HG02943 (cell line): Measurements from ENCODE around the gene BMP7.

ENCODE experiments used
- ATAC-seq: cut with Tn5 transposase; IDR thresholded peaks from one replicate; pipeline ENCODE4 v1.9.1; 2021; ENCODE audit warnings: mild to moderate bottlenecking, low read depth, moderate library complexity; ENCODE audit not compliant: unreplicated experiment

The BMP7 gene

DNA sequence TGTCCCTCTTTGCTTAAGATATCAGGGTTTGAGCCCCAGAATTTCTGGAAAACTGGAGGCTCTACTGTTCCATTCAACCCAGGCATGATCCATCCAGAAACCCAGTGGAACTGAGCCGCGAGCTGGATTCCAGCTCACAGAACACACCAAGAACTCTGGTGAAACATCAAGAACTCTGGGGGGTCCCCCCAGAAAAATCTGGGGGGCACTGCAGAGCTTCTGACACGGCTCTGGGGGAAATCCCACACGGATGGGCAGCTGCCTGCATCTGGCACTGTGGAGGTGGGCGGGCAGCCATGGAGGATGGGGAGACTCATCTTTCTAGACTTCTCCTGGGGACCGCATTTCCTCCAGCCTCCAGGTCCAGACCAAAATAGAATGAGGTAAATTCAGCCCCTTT, 51.0 kb downstream of the BMP7 start:
- ATAC-seq, result no peak

DNA sequence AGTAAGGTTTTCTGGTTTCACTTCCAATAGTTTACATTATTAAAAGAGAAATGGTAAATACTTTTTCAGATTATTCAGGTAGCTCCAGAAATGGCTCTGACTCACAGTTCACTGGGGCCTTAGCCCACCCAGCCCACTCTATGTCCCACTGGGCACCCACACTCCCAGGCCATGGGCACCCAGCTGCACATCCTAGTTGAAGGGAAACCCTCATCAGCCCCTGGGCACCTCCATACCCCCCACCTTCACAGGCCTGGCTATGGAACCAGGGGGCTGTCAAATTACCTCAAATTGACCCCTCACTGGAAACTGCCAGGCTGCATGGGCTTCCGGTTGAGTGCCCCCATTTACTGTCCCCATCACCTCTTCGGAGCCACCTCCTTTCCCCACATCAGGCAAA, 51.5 kb downstream of the BMP7 start:
- ATAC-seq, result no peak

DNA sequence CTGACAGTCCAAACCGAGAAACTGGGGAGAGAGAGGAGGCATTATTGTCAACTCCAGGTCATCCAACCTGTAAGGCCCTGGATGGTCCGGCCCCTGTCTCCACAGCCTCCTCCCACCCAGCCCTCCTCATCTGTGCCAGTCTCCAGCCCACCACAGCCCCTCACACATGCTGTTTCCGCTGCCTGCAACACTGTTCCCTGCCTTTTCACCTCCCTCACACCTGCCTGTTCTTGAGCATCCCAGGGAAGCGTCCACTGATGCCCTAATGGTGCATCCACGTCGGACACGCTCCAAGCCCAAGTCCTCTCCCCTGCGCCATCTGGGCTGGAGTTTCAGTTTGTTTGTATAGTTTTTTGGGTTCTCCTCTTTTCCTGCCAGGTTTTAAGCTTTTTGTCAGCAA, 52.0 kb downstream of the BMP7 start:
- no peak for ATAC-seq

DNA sequence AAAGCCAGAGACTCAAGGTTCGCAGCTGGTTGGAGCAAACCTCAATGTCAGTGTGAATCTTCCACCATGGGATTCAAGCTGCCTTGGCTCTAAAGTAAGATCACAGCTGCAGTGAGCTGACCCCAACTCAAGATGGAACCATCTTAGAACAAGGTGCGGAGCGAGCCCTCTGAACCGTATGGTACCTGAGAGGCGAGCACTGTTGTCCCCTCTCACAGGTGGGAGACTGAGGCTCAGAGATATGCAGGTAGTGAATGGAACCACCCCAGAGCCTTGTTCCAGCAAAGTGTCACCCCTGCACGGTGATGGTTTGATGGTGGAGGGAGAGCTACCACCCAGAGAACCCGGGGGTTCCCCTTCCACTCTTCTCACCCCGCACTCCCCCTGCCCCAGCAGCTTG, 52.5 kb downstream of the BMP7 start:
- no peak for ATAC-seq

DNA sequence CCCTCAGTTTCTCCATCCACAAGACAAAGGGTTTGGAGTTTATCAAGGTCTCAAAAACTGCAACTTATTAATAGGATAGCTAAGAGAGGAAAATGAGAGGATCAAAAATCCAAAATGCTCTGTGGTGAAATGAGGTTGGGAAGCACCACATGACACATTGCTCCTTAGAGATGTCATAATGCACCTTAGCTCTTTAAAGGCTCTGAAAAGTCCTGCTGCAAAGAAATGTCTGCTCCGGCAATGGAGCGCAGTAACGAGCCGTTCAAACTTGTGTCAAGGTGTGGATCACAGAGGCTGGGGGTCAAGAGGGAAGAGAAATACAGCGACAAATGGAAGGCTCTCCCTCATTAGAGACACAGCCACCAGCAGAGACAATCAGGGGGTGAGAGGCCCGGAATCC, 53.1 kb downstream of the BMP7 start:
- ATAC-seq, result no peak

DNA sequence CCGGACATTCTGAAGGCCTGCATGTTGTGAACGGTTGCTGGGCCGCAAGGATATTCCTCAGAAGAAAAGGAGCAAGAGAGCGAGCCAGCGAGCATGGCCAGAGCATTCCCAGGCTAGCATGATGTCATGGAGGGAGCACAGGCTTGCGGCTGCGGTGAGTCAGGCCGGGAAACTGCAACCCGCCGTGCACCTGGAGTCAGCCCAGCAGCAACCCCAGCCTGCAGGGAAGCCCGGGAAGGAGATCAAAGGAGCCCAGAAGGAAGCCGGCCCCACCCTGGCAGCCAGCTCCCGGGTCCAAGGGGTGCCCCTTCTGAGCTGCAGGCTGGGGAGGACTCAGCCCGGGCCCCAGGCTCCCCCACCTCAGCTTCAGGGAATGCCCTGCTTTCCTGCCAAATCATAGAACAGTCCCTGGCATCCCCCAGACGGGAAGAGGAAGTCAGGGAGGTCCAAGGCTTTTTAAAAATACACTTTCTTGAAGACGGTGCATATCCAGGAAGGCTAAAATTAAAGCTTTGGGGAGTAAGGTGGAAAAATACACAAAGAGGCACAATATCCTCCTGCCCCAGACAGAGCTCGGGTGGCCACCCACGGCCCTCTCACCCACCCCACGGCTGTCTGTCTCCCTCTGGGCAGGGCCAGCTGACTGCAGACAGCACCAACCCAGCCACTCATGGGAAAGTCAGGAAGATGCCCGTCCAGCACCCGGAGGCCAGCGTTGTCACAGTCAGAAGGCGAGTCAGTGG, 53.7 kb downstream of the BMP7 start:
- no peak for ATAC-seq

DNA sequence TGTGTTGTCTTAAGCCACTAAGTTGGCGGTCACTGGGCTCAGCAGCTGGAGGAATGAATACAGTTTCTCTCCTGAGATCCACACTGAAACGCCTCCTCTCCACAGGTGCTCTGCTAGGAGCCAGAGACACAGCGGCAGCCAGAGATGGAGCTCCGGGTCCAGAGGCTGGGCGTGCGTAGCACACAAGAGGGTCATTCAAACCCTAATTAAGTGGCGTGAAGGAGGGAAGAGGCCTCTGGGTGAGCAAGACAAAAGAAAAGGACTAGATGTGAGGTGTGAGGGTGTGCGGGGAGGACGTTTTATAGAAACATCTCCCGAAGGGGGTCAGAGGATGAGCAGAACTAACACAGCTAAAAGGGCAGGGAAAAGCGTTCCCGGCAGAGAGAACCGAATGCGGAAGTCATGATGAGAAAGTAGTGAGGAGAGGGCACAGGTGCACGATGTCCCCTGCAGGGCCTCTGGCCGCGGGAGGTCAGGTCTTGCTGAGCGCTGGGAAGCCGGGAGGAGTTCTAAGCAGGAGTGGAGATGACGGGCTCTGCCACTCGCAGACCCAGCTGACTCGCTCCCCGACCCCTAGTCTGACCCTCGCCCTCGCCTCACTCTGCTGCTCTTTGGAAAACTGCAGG, 54.4 kb downstream of the BMP7 start:
- ATAC-seq, result no peak

DNA sequence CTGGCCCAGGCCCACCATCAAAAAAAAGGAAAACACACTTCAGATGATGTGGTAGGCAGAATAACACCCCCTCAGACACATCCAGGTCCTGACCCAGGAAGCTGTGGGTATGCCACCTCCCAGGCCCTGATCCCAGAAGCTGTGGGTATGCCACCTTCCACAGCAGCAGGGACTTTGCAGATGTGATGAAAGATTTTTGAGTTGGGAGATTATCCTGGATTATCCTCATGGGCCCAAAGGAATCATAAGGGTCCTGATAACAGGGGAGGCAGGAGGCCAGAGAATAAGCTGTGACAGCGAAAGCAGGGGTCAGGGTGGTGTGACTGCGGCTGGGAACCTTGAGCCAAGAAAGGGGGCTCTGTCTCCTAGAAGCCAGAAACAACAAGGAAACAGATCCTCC, 55.0 kb downstream of the BMP7 start:
- ATAC-seq, result no peak

DNA sequence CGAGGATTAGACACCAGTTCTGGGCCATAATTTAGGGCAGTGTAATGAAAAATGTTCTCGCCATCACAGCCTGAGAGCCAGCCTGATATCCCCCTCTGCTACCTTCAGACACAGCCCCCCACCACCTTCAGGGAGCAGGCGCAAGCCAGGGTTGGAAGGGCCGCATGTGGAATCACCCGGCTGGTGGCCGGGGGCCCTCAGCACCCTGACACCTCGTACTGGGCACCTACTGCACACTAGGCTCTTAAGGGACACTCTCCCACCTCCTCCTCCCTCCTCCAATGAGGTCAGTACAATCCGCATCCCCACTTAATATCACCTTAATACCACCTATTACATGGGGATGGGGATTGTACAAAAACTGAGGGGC, 55.5 kb downstream of the BMP7 start:
- no peak for ATAC-seq

DNA sequence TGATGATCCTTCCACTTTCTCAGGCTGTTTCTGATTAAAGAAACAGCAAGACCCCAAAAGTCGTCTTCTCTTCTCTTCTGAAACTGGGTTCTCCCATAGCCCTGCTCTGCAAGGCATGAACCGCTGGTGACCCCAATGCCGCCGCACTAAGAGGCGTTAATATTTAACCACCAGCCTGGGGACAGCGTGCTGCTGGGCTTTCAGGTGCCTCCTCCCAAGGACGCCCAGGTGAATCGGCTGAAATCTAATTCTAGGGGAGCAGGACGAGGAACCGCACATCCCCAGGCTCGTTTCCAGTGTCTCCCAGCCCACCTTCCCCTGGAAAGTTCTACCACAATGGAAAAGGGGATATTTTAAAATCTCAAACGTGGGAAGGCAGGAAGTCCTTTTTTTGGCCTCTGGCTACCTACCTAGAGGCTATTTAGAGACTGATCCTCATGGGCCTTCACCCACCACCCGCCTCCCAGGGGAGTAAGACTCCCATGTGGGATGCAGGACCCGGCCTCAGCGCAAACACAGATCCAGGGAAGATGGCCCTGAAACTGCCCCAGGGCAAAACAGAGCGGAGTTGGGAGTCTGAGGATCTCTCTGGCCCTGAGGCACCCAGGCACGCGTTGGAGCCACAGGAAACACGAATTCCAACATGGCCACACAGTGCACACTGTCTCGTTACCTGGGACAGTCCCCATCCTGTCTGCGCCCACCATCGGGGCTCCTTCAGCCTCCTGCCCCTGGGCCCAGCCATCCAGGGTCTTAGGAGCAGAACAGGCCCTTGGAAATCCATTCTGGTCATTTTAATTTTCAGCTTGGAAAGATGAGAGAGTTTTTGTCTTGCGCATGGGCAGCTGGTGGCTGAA, 56.2 kb downstream of the BMP7 start:
- no peak for ATAC-seq

DNA sequence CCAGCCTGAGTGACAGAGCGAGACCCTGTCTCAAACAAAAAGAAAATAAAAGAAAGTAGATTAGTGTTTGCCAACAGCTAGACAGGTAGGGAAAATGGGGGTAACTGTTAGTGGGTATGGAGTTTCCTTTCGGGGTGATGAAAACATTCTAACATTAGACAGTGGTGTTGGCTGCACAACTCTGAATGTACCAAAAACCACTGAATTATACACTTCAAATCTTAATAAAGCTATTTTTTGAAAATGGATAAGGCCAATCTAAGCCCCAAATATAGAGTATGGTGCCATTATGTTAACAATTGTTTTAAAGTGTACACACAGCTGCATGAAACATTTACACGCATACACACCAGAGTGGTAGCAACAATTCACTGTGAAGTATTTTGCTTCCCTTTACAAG, 57.0 kb downstream of the BMP7 start:
- ATAC-seq, result no peak

DNA sequence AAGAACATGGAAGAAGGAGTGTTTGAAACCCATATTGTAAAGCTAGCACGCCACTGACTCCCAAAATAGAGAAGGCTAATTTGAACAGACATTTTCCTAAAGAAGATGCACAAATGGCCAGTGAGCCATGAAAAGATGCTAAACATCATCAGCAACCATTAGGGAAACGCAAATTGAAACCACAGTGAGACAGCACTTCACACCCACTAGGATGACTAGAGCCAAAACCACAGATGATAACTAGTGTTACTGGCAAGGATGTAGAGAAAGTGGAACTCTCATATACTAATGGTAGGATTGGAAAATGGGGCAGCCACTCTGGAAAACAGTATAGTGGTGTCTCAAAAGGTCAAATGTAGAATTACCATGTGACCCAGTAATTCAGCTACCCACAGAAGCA, 58.2 kb downstream of the BMP7 start:
- ATAC-seq, result no peak

DNA sequence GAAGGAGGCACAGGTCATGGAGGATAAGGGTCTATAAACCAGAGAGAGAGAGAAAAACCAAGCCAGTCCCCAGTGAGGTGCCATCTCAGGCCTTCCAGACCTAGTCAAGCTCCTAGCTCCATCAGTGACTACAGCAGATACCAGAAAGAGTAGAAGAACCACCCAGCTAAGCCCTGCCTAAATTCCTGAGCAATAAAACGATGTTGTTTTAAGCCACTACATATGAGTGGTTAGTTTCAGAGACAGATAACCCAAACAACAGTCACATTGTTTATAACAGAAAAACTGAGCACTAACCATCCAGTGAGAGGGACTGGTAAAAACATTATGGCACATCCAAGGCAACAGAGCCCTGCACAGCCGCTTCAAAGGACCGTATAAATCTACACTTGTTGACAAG, 59.2 kb downstream of the BMP7 start:
- no peak for ATAC-seq

DNA sequence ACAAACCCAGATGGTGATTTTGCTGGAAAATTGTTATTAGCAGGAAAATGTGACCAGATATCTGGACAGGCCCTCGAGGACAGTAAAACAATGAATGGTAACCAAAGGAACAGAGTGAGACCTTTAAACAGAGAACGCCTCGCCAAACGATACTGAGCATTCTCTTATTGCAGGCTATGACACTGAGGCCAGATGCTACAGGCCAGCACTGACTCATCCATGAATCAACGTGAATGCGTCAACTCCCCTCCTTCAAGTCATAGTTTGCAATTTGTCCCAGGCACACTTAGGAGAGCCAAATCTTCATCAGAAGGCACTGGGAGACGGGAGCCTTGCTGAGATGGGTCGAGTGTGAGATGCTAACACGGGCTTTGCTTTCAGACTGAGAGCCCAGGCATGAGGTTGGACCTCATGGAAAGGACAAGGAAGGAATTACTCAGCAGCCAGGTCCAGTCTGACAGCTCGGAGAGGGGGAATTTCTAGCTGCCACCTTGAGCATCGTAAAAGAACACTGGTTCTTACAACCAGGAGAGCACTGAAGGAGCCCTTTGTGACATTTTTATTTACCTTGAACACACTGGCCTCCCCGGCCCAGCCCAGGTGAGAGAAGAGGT, 60.7 kb downstream of the BMP7 start:
- no peak for ATAC-seq

DNA sequence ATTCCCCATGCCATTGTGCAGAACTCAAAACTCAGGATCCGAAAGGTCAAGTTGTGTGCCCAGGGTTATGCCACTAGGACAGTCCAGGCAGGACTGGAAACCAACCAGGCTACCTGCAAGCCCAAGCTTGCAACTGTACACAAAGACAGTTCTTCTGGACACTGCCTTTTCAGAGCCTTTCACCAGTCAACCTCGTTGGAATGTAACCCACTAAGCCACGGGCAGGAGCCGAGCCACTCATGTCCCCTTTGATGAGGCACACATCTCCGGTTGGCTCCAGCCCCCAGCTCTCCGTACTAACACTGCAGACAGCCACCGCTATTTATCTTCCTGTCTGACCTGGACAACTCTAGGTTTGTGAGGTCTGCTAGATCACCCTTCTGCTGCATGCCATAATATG, 62.5 kb downstream of the BMP7 start:
- no peak for ATAC-seq

DNA sequence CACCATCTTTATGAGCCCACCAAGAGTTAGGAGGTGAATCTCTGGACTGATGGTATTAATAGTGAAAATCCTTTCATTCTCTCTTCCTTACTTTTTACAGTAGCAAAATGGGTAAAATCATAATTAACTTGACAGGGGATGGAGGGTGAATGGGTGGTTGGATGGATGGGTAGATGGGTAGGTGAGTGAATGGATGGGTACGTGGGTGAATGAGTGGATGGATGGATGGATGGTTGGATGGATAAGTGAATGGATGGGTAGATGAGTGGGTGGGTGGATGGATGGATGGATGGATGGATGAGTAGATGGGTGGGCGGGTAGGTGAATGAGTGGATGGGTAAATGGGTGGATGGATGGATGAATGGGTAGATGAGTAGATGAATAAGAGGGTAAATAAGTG, 63.2 kb downstream of the BMP7 start:
- ATAC-seq, result no peak

DNA sequence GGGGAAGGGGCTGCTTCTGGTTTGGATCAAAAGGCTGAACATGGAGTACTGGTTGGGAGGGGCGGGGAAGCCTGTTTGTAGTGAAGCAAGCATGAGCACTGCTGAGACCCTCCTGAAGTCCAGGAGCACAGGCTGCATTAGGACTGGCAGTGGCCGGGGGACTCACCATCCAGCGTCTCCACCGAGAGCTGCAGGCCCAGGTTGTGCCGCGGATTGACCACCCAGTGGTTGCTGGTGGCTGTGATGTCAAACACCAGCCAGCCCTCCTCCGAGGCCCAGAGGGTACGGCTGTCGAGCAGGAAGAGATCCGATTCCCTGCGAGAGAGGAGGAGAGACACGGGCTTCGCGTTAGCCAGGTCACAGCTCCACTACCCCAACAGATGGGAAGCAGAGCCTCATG, 64.1 kb downstream of the BMP7 start:
- no peak for ATAC-seq

DNA sequence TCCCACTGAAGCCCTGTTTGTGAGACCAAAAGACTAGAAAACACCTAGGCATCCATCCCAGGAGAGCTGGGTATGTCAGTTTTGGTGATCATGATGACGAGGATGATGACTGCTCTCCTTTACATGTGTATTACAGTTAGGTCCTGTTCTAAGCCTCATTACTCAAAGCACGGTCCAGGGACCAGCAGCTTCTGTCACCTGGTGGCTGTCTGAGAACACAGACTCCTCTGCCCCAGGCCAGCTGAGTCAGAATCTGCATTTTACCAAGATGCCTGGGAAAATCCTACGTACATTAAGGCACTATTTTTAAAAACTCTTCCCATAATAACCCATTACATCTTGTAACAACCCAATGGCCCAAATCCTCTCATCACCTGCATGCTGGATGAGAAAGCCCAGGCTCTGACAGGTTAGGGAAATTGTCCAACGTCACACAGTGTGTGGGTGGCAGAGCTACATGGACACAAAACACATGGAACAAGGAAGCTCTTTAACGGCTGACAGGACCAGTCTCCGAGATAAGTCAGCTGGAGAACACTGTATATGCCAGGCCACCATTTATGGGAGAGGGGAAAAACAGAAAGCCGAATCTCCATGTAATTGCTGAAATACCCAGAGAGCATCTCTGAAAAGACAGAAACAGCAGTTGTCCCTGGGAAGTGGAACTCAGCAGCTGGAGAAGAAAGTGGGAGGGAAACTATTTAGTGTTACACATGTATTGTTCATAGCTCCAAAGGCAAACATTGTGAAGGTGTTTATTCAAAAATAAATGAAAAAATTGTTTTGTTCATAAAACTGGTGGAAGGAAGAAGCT, 65.4 kb downstream of the BMP7 start:
- no peak for ATAC-seq

DNA sequence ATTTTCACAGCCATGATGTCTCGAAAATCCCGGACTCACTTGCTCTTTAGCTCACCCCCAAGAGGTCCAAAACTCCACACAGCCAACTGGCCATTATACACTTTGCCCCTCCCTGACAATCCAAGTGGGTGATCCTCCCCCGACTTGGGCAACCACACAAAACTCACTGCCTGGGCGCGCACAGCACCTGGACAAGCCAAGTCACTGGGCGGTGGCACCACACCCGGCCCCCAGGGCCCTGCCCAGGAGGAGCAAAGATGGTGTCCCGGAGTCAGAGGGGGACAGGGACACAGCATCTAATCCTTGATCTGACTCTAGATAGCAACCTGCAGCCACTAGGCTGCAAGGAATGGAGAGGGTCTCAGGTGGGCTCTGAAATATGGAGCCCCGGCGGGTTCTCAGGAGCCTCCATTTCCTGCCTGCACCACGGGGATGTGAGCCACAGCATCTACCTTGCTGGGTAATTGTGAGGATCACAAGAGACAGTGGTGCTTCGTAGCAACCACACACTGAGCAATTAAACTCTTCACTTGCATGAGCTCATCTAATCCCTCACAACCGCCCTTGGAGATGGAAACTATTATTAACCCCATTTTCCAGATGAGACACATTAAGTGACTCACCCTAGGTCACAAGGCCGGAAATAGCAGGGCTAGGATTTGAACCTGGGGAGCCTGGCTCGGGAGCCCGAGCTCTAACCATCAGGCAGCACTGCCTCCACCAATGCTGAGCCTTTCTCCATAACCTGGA, 66.6 kb downstream of the BMP7 start:
- ATAC-seq, result no peak
